Epithelial cell of proximal tubule (primary cell): ENCODE data around the gene TCERG1. TPM values are rescaled to one million over a fixed set of nuclear protein-coding genes. Genes with fewer than 3 reads are reported as not detected.

Source experiments
- DNase-seq: peaks from one replicate; pipeline ENCODE4 v3.0.0-alpha.2; 2011; ENCODE audit warnings: low read depth
- H3K4me3 ChIP-seq: 2 replicates; pipeline ENCODE4 v1.5.1; 2011; ENCODE audit warnings: low read depth, mild to moderate bottlenecking, low read length
- CTCF ChIP-seq: conservative IDR thresholded peaks from 2 replicates; pipeline ENCODE4 v1.5.1; 2012; ENCODE audit warnings: low read depth, mild to moderate bottlenecking, low read length
- total RNA-seq: library from RNA; depleted of rRNA; stranded (reverse); fragments of >200 nt; gene quantifications from 2 replicates; pipeline ENCODE4 v1.2.3, GENCODE V29; 2015

The TCERG1 gene
- total RNA-seq, 1 donor from 2014 or later: 43.7 TPM

- peak; percentile 35 for TF ChIP-seq CTCF
- no peak overlapping the region for H3K4me3 ChIP-seq
- DNase-seq: no peak
These were observed 4.3 kb downstream of the TCERG1 start for GRCh38 chr5:146451411-146451810.

- no peak for DNase-seq
- H3K4me3 ChIP-seq: no peak overlapping the region
- TF ChIP-seq CTCF: no peak
These were observed 10.3 kb downstream of the TCERG1 start for GRCh38 chr5:146457431-146457830.

DNA sequence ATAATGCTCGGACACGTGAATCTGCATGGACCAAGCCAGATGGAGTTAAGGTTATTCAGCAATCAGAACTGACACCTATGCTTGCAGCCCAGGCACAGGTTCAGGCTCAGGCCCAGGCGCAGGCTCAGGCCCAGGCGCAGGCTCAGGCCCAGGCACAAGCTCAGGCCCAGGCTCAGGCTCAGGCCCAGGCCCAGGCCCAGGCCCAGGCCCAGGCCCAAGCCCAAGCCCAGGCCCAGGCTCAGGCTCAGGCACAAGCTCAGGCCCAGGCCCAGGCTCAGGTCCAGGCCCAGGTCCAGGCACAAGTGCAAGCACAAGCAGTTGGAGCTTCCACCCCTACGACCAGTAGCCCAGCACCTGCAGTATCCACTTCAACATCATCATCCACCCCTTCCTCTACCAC, 11.8 kb downstream of the TCERG1 start:
- no peak for TF ChIP-seq CTCF
- no peak for DNase-seq
- H3K4me3 ChIP-seq: no peak overlapping the region

DNA sequence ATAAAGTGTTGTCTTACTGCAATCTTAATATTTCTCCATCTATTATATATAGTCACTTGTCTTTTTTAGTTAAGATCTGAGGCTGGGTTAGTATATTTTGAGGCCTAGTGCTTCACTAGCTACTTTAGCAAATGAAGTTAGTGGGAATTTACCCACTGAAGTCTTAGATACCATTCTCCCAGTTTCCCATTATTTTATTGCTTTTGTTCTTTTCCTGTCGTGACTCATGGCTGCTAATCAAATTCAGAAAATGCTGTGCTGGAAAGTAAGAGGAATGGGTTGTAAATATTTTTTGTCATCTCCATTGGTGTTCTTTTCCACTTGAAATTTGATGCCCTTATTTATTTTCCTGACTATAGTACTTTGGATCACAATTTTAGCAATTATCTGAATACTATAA, 14.2 kb downstream of the TCERG1 start:
- no peak for DNase-seq
- no peak for TF ChIP-seq CTCF

GRCh38 chr5:146463446-146463845, 16.3 kb downstream of the TCERG1 start:
- no peak overlapping the region for H3K4me3 ChIP-seq
- no peak for TF ChIP-seq CTCF
- no peak for DNase-seq

More for the DNA sequence above, 14.2 kb downstream of the TCERG1 start:
- no peak overlapping the region for H3K4me3 ChIP-seq

- no peak for DNase-seq
- H3K4me3 ChIP-seq: no peak overlapping the region
- TF ChIP-seq CTCF: peak; percentile 66
These were observed 19.6 kb downstream of the TCERG1 start for GRCh38 chr5:146466521-146467349.

GRCh38 chr5:146467760-146468159, 20.6 kb downstream of the TCERG1 start:
- no peak for TF ChIP-seq CTCF
- no peak overlapping the region for H3K4me3 ChIP-seq
- DNase-seq: no peak
